CD14-positive monocyte (primary cell): ENCODE results near the gene CKMT2. TPM values are rescaled to one million over a fixed set of nuclear protein-coding genes. Genes with fewer than 3 reads are reported as not detected.

ENCODE experiments used
- DNase-seq, 3 donors: peaks; one replicate each; pipeline ENCODE4 v3.0.0-alpha.2; 2011 to 2022
- H2AFZ ChIP-seq: 2 replicates; pipeline ENCODE4 v1.6.0; 2012; ENCODE audit warnings: mild to moderate bottlenecking, low read depth, low read length, inconsistent platforms; ENCODE audit not compliant: insufficient read depth, poor library complexity, severe bottlenecking
- H3K27ac ChIP-seq, 2 donors: 1 replicate in 1 of 2; 2 replicates in 1 of 2; pipeline ENCODE4 v1.5.1; 2012 to 2013; ENCODE audit warnings: low read length in 2 of 2, control low read depth in 1 of 2, inconsistent platforms in 1 of 2, low read depth in 1 of 2, mild to moderate bottlenecking in 1 of 2
- H3K27me3 ChIP-seq, 2 donors: one replicate each; pipeline versions ENCODE4 v1.6.0 to v1.6.1; 2011 to 2013; ENCODE audit warnings: low read length in 2 of 2; ENCODE audit not compliant: control insufficient read depth in 2 of 2, insufficient read depth in 2 of 2
- H3K36me3 ChIP-seq, 2 donors: replicated peaks in 1 of 2; 1 replicate in 1 of 2; 2 replicates in 1 of 2; pipeline versions ENCODE4 v1.5.1 to v1.6.1; 2012 to 2013; ENCODE audit warnings: low read length in 2 of 2, control low read depth in 1 of 2, inconsistent platforms in 1 of 2, mild to moderate bottlenecking in 1 of 2; ENCODE audit not compliant: insufficient read depth in 2 of 2, control insufficient read depth in 1 of 2
- H3K4me1 ChIP-seq, 2 donors: 1 replicate in 1 of 2; 2 replicates in 1 of 2; pipeline versions ENCODE4 v1.5.1 to v1.6.1; 2012 to 2013; ENCODE audit warnings: low read length in 2 of 2, control low read depth in 1 of 2, inconsistent platforms in 1 of 2, mild to moderate bottlenecking in 1 of 2, moderate library complexity in 1 of 2; ENCODE audit not compliant: insufficient read depth in 2 of 2, control insufficient read depth in 1 of 2
- H3K4me2 ChIP-seq: replicated peaks from 2 replicates; pipeline ENCODE3; 2012; ENCODE audit warnings: low read length, moderate library complexity, mild to moderate bottlenecking; ENCODE audit not compliant: poor library complexity, severe bottlenecking; ENCODE audit errors: extremely low read depth
- H3K4me3 ChIP-seq, 3 experiments: fragments of 200-600 bp in 1 of 3; sonication (generic) in 1 of 3; replicated peaks in 1 of 3; 1 replicate in 2 of 3; 2 replicates in 1 of 3; pipeline ENCODE4 v1.5.1; 2011 to 2013; ENCODE audit warnings: low read length in 3 of 3, mild to moderate bottlenecking in 3 of 3, control low read depth in 2 of 3, low read depth in 2 of 3, inconsistent platforms in 1 of 3, moderate library complexity in 1 of 3
- H3K79me2 ChIP-seq: 2 replicates; pipeline ENCODE4 v1.6.0; 2012; ENCODE audit warnings: mild to moderate bottlenecking, control low read depth, inconsistent platforms, low read length, moderate library complexity; ENCODE audit not compliant: insufficient read depth
- H3K9ac ChIP-seq: 2 replicates; pipeline ENCODE4 v1.6.0; 2017; ENCODE audit warnings: low read length, mild to moderate bottlenecking; ENCODE audit not compliant: insufficient read depth, poor library complexity, severe bottlenecking
- H3K9me3 ChIP-seq, 2 donors: replicated peaks in 1 of 2; 1 replicate in 1 of 2; 2 replicates in 1 of 2; pipeline versions ENCODE4 v1.5.1 to v1.6.1; 2012 to 2013; ENCODE audit warnings: low read length in 2 of 2, control low read depth in 1 of 2; ENCODE audit not compliant: control insufficient read depth in 1 of 2, insufficient read depth in 1 of 2
- H4K20me1 ChIP-seq: 2 replicates; pipeline ENCODE4 v1.6.0; 2012; ENCODE audit warnings: mild to moderate bottlenecking, low read length, control low read depth, moderate library complexity; ENCODE audit not compliant: insufficient read depth
- H3K27ac Mint-ChIP-seq, 7 donors: one replicate each; pipeline ENCODE4 v1.8.0; 2020; ENCODE audit warnings: mild to moderate bottlenecking in 7 of 7, mixed read lengths in 7 of 7, moderate library complexity in 6 of 7, inconsistent platforms in 2 of 7
- H3K27me3 Mint-ChIP-seq, 3 donors: one replicate each; pipeline ENCODE4 v1.8.0; 2021 to 2022; ENCODE audit warnings: low read depth in 3 of 3, mild to moderate bottlenecking in 3 of 3, mixed read lengths in 3 of 3, moderate library complexity in 3 of 3, inconsistent platforms in 1 of 3
- H3K36me3 Mint-ChIP-seq, 2 donors: one replicate each; pipeline ENCODE4 v1.8.0; 2020; ENCODE audit warnings: mixed read lengths in 2 of 2, inconsistent platforms in 1 of 2, mild to moderate bottlenecking in 1 of 2
- H3K4me1 Mint-ChIP-seq: one replicate; pipeline ENCODE4 v1.8.0; 2020; ENCODE audit warnings: mild to moderate bottlenecking, mixed read lengths
- H3K4me3 Mint-ChIP-seq, 2 donors: one replicate each; pipeline ENCODE4 v1.8.0; 2020; ENCODE audit warnings: mild to moderate bottlenecking in 2 of 2, mixed read lengths in 2 of 2, moderate library complexity in 1 of 2
- H3K9me3 Mint-ChIP-seq, 7 donors: one replicate each; pipeline ENCODE4 v1.8.0; 2020 to 2022; ENCODE audit warnings: mixed read lengths in 7 of 7, mild to moderate bottlenecking in 6 of 7, moderate library complexity in 6 of 7, inconsistent platforms in 2 of 7
- CTCF ChIP-seq: fragments of 200-600 bp; IDR thresholded peaks from one replicate; pipeline ENCODE4 v1.8.0; 2022; ENCODE audit warnings: antibody characterized with exemption, mild to moderate bottlenecking
- WGBS: methylation state at CpG from one replicate; pipeline ENCODE4 v1.1.5; 2013; ENCODE audit warnings: missing lambda C conversion rate; ENCODE audit not compliant: insufficient coverage; 5-methylcytosine and 5-hydroxymethylcytosine counted together
- intact Hi-C, 2 donors: fragments of 100-400 bp; cut with micrococcal nuclease; formaldehyde crosslinking; loops; one replicate each; pipeline versions ENCODE4 v1.15.0 to v1.15.1; 2023
- polyA plus RNA-seq, 3 donors: library from polyadenylated mRNA; depleted of rRNA in 1 of 3; unstranded in 2 of 3; stranded (reverse) in 1 of 3; fragments of 300-500 nt in 2 of 3; fragments of >200 nt in 1 of 3; fragmentation: Illumina TruSeq in 2 of 3; gene quantifications; 1 replicate in 2 of 3; 2 replicates in 1 of 3; pipeline ENCODE4 v1.2.3, GENCODE V29; 2012 to 2021

Gene CKMT2
- polyA plus RNA-seq, 3 donors = not detected

DNA sequence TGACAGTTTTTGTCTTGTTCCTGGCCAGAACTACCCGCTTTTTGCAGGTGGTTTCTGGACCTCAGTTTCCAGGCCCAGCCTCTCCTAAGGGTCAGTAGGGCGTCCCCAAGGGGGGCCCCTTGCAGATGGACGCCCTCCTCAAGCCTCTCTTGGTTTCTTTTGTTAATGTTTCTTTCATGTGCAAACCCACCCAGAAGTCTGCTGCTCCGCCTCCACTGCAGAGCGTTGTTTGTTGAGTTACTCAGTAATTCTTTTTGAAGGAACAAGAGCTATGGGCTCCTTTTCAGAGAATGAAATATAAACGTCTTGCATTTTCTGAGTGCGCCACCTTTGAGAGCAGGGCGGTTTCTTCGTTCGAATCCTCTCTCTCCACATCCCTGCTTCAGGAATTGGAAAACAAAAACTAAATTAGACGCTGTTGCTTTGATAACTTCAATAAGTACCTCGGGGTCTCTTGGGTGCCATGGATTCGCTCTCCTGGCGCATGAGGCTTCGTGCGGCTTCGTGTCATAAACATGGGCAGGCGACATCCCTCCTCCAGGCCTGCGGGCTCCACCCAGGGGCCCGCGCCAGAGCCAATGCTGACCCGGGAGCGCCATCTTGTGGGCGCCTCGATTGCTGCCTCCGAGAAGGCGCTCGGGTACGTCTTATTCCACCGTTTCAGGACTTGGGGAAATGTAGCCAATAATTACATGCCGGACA lies 38.3 kb upstream of the CKMT2 start:
- Mint-ChIP-seq H3K4me1 (peaks cover 5% of the 10 kb centered on the region), H3K27me3 (peaks cover 13 to 20% (median 15%) of the 10 kb centered on the region in 3 donors), H3K4me3 (peak overlapping the region; percentile 13 to 71), H3K9me3 (peaks cover 0 to 5% (median 0%) of the 10 kb centered on the region in 7 donors), H3K27ac (no peak overlapping the region), H3K36me3 (no peaks in the 10 kb centered on the region)
- H3K4me1 ChIP-seq = no peaks in the 10 kb centered on the region
- H3K27ac ChIP-seq = no peak overlapping the region
- H2AFZ ChIP-seq = peak overlapping the region; percentile 24
- H3K36me3 ChIP-seq = no peaks in the 10 kb centered on the region
- no peaks in the 10 kb centered on the region for H4K20me1 ChIP-seq
- no peak overlapping the region for H3K9ac ChIP-seq
- H3K4me2 ChIP-seq = no peak overlapping the region
- H3K4me3 ChIP-seq = no peak overlapping the region
- peak; percentile 23 to 39 (median 32) for DNase-seq
- TF ChIP-seq CTCF = peak; percentile 90
- intact Hi-C loops = no loop called here
- no peaks in the 10 kb centered on the region for H3K9me3 ChIP-seq
- H3K79me2 ChIP-seq = no peaks in the 10 kb centered on the region
- no peaks in the 10 kb centered on the region for H3K27me3 ChIP-seq
- WGBS = 17% methylated on average over 26 of the region's 31 CpGs

DNA sequence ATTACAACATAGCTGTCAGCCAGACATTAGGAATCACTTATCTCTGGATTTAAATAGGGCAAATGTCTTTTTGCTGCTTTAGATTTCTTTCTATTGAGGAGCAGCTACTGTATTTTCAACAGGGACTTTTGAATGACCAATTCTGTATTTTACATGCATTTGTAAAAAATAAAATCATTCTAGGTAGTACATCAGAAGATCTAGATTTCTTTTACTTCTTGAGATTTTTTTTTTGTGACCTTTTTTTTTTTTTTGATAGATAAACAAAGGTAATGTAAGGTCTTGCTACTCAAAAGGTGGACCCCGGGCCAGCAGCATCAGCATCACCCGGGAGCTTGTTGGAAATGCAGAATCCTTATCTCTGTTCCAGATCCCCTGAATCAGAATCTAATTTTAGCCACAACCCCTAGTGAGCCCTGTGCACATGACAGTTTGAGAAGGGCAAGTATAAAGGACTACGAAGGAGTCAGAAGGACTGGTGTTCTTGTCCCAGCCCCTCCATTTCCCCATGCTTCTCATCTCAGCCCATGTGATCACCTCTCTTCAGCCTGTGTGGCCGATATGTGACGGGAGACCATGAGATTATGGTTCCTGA lies 37.7 kb upstream of the CKMT2 start:
- Mint-ChIP-seq H3K9me3 (peaks cover 0 to 5% (median 0%) of the 10 kb centered on the region in 7 donors), H3K27ac (no peak overlapping the region), H3K36me3 (no peaks in the 10 kb centered on the region), H3K4me1 (peaks cover 5% of the 10 kb centered on the region), H3K4me3 (no peak overlapping the region), H3K27me3 (peaks cover 13 to 20% (median 15%) of the 10 kb centered on the region in 3 donors)
- TF ChIP-seq CTCF = peak; percentile 71
- Histone ChIP-seq H3K79me2 (no peaks in the 10 kb centered on the region), H3K27ac (no peak overlapping the region), H2AFZ (peak overlapping the region; percentile 24), H3K9me3 (no peaks in the 10 kb centered on the region), H3K4me2 (no peak overlapping the region), H4K20me1 (no peaks in the 10 kb centered on the region), H3K9ac (no peak overlapping the region), H3K4me3 (no peak overlapping the region), H3K27me3 (no peaks in the 10 kb centered on the region), H3K36me3 (no peaks in the 10 kb centered on the region), H3K4me1 (no peaks in the 10 kb centered on the region)
- no CpG with 5 or more reads among the region's 5 CpGs for WGBS
- intact Hi-C loops = no loop called here
- no peak for DNase-seq
